Pancreas (tissue), 10 donors: ENCODE results near the gene SOBP. TPM values are rescaled to one million over a fixed set of nuclear protein-coding genes. Genes with fewer than 3 reads are reported as not detected.

Experiments used
- ATAC-seq, 4 donors: fragments of 200-7000 bp; cut with Tn5 transposase; one replicate each; pipeline versions ENCODE4 v1.8.0 to v1.9.1; 2020; ENCODE audit warnings: mild to moderate bottlenecking in 4 of 4, moderate library complexity in 4 of 4
- DNase-seq, 6 donors: peaks; one replicate each; pipeline ENCODE4 v3.0.0-alpha.2; 2020
- FAIRE-seq: peaks from 2 replicates; lab custom pipeline; 2012; peaks lifted over from hg19 to GRCh38; lab: Jason Lieb, UNC
- H3K27ac ChIP-seq, 4 donors: fragments of 200-600 bp; sonication (generic); 1 replicate in 3 of 4; 2 replicates in 1 of 4; pipeline versions ENCODE4 v1.5.0 to v1.8.0; 2020
- H3K27me3 ChIP-seq, 4 donors: fragments of 200-600 bp; one replicate each; pipeline ENCODE4 v1.8.0; 2021
- H3K36me3 ChIP-seq, 3 donors: fragments of 200-600 bp; sonication (generic) in 1 of 3; one replicate each; pipeline versions ENCODE4 v1.5.0 to v1.8.0; 2020 to 2021
- H3K4me1 ChIP-seq, 3 donors: fragments of 200-600 bp; one replicate each; pipeline ENCODE4 v1.8.0; 2021
- H3K4me3 ChIP-seq, 4 donors: fragments of 200-600 bp; sonication (generic) in 2 of 4; one replicate each; pipeline versions ENCODE4 v1.5.0 to v1.8.0; 2020 to 2021
- H3K9me3 ChIP-seq, 4 donors: fragments of 200-600 bp; one replicate each; pipeline ENCODE4 v1.8.0; 2021
- CTCF ChIP-seq, 4 donors: fragments of 200-600 bp; sonication (generic) in 3 of 4; IDR thresholded peaks; one replicate each; pipeline versions ENCODE4 v1.5.0 to v1.8.0; 2021; ENCODE audit warnings: antibody characterized with exemption in 4 of 4
- WGBS, 2 donors: extraction: QIAGEN DNeasy Blood & Tissue Kit; methylation state at CpG; one replicate each; pipeline ENCODE4 v1.1.7; 2013; 5-methylcytosine and 5-hydroxymethylcytosine counted together
- intact Hi-C, 3 donors: fragments of 100-400 bp; cut with DNase I; formaldehyde crosslinking; loops; one replicate each; pipeline versions ENCODE4 v1.11.1 to v1.14.2; 2022
- polyA plus RNA-seq, 2 donors: library from polyadenylated mRNA; stranded (reverse); fragments of 200-250 nt; gene quantifications; one replicate each; pipeline ENCODE4 v1.2.3, GENCODE V29; 2013
- total RNA-seq, 6 donors: library from RNA; stranded (reverse); fragmentation: NEBNext Ultra II Directional in 4 of 6; extraction: Animal tissue kit (Norgen Biotek cat#: 25700) in 4 of 6; gene quantifications; one replicate each; pipeline versions ENCODE4 v1.2.1 to v1.2.4, GENCODE V29; 2021 to 2023
- donor health status: healthy with polysubstance abuse.
- donor health status: DM: no; HTN: no; CAD: no; lungs with moderate emphysema.
- donor health status: DM: no; HTN: no; CAD: no.
- donor health status: control.
- donor health status: control.
- donor health status: Bipolar disorder and iron deficiency.
- donor health status: DM: yes; HTN: yes; CAD: no.
- donor health status: DM: no; HTN: no; CAD: no.
- donor health status: DM: no; HTN: no; CAD: no.
- donor health status: DM: yes; HTN: yes; CAD: no.

SOBP gene
- total and polyA plus RNA-seq, 8 donors = 1.1 to 3.5 (median 2.0) TPM

- intact Hi-C loops = no loop called here
- FAIRE-seq (peak; percentile 61), DNase-seq (peak; percentile 95 to 100 (median 98)), ATAC-seq (peak; percentile 97 to 99 (median 98))
- Histone ChIP-seq H3K4me1 (peaks cover 4 to 13% (median 5%) of the 10 kb centered on the region in 3 donors), H3K4me3 (peak within 1 kb of the TSS; percentile 82 to 87 (median 84)), H3K36me3 (no peaks in the 10 kb centered on the region), H3K27ac (peak within 1 kb of the TSS; percentile 89 to 95 (median 93)), H3K27me3 (no peaks in the 10 kb centered on the region), H3K9me3 (no peaks in the 10 kb centered on the region)
- 0 to 1% methylated on average over 46 of the region's 46 CpGs for WGBS, 2 donors
- peak in 1 of 4 donors; percentile 21 for TF ChIP-seq CTCF (IDR thresholded peaks at IDR 0.05)
Observed at GRCh38 chr6:107459283-107460082, 30.4 kb upstream of the SOBP start, which contains the start of gene PDSS2. Gene PDSS2 (minus strand): TSS chr6:107459564. CDS start chr6:107459285, 279 bp downstream.

- no peak for FAIRE-seq
- H3K4me1 ChIP-seq = peaks cover 4 to 13% (median 5%) of the 10 kb centered on the region in 3 donors
- WGBS, 2 donors = 20 to 29% methylated on average over 22 of the region's 22 CpGs
- intact Hi-C loops = no loop called here
- H3K36me3 ChIP-seq = no peaks in the 10 kb centered on the region
- DNase-seq = no peak
- peak in 1 of 4 donors; percentile 26 for ATAC-seq
- TF ChIP-seq CTCF (IDR thresholded peaks at IDR 0.05) = no peak
- no peaks in the 10 kb centered on the region for H3K9me3 ChIP-seq
- peak overlapping the region; percentile 82 to 87 (median 84) for H3K4me3 ChIP-seq
- peak overlapping the region; percentile 89 to 95 (median 93) for H3K27ac ChIP-seq
- H3K27me3 ChIP-seq = no peaks in the 10 kb centered on the region
Observed at GRCh38 chr6:107460083-107460631, 29.8 kb upstream of the SOBP start.

- WGBS, 2 donors = 85 to 88% methylated on average over 1 of the region's 1 CpG
- no peaks in the 10 kb centered on the region for H3K9me3 ChIP-seq
- no peaks in the 10 kb centered on the region for H3K27me3 ChIP-seq
- no peaks in the 10 kb centered on the region for H3K36me3 ChIP-seq
- no peak overlapping the region for H3K27ac ChIP-seq
- H3K4me3 ChIP-seq = no peak overlapping the region
- DNase-seq = no peak
- H3K4me1 ChIP-seq = no peaks in the 10 kb centered on the region
- no peak for FAIRE-seq
- no peak for TF ChIP-seq CTCF (IDR thresholded peaks at IDR 0.05)
- ATAC-seq = no peak
- intact Hi-C loops = no loop called here
Observed at GRCh38 chr6:107466062-107466461, 23.9 kb upstream of the SOBP start.

- Histone ChIP-seq H3K27me3 (no peaks in the 10 kb centered on the region), H3K4me1 (no peaks in the 10 kb centered on the region), H3K36me3 (no peaks in the 10 kb centered on the region), H3K4me3 (no peak overlapping the region), H3K9me3 (no peaks in the 10 kb centered on the region), H3K27ac (no peak overlapping the region)
- DNase-seq = no peak
- FAIRE-seq = no peak
- intact Hi-C loops = no loop called here
- TF ChIP-seq CTCF (IDR thresholded peaks at IDR 0.05) = no peak
- WGBS, 2 donors = 77 to 87% methylated on average over 1 of the region's 1 CpG
- ATAC-seq = no peak
Observed at GRCh38 chr6:107470364-107470763, 19.6 kb upstream of the SOBP start.
